Activated T-cell treated with anti-CD3 and anti-CD28 coated beads for 24 hours (primary cell): ENCODE results near the gene HIGD2A.

Source experiments
- DNase-seq: peaks from one replicate; pipeline ENCODE4 v3.0.0-alpha.2; 2020; ENCODE audit warnings: low read depth

Gene HIGD2A

DNA sequence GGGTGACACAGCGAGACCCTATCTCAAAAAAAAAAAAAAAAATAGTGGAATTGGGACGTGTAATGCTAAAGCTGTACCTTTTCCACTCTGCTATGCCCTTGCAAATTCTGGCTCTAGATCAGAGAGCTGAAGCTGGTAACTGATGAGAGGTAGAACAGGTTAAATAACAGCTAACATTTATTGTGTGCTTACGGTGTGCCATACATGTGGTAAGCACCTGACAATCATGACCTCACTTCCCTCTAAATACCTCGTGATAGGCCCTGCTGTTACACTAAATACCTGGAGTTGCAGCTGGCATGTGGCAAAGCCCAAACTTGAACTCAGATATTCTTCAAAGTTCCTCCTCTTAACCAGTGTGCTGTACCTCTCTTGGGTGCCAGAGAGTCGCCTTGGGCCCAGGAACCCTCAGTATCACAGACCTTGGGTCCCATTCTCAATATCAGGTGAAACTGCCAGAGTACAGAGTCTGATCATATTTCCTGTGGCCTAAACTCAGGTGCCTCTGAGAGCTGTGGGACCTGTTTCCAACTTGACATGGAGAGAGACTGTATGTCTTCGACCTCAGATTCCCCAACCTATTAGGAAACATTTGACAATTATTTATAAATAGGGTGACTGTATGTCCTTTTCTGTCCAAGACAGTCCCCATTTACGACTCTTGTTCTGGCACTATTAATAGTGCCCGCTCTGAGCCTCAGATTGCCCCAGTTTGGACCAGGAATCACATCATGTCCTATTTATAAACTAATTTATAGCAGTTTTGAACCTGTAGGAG is 18.4 kb upstream of the HIGD2A start:
- DNase-seq = no peak

GRCh38 chr5:176371621-176372539 is 16.7 kb upstream of the HIGD2A start:
- DNase-seq = no peak

DNA sequence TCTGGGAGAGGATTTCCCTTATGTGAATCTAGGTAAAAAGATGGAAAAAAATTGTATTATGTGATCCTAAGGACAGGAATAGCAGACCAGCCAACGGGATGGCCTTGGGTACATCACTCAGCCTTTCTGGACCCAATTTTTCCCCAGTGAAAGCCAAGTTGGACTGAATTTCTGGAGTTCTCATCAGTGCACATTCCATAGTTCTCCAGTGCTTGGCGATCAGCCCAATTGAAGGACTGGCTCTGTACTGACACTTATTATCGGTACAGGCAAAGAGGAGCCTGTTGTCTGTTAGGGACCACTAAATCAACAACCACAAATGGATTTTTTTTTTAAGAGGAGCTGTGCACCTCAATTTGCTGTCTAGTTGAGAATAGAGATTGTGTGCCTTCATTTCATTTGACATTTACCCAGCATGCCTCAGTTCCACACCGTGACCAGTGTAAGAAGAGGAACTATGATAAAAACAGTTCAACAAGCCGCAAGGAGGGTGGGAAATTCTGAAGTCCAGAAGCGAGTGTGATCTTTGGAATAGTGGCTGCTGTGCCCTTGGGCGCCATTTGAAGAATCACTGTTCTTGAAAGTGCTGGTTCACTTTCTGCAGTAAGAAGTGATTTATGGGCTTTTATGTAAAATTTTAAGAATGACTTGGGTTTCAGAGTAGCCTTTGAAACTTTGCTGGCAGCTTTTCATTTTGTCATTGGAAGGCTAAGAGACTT is 15.3 kb upstream of the HIGD2A start:
- no peak for DNase-seq

DNA sequence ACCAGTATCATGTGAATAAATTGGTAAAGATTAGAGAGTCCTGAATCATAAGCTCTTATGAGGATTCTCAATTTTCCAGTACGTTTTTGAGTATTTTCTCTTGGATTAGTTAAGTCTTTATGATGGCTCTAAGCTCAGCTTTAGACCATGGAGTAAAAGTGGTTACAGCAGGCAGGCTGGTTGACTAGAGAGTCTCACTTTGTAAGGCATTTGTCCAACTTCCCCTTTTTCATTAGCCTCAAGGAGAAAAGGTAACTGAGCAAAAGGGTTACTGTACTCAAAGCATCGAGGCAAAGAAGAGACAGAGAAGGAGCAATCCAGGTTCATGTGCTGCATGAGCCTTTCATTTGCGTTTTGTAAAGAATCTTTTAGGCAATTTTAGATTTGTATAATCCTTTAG is 8.7 kb upstream of the HIGD2A start:
- no peak for DNase-seq

DNA sequence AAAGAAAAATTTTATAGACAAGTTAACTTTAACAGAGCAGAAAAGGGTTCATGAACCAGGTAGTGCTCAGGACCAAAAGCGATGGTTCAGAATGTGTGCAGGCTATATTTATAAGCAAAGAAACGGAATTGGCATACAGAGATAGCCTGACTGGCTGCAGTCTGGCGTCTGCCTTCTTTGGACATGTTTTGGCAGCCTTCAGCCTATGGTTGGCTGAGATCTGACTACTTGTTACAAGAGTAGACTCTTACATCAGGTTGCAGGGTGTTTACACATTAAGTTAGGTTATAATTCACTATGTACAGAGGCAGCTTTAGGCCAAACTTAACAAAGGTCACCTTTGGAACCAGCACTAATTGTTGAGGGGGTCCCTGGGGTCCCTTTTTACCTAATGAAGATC is 7.1 kb upstream of the HIGD2A start:
- DNase-seq = no peak

DNA sequence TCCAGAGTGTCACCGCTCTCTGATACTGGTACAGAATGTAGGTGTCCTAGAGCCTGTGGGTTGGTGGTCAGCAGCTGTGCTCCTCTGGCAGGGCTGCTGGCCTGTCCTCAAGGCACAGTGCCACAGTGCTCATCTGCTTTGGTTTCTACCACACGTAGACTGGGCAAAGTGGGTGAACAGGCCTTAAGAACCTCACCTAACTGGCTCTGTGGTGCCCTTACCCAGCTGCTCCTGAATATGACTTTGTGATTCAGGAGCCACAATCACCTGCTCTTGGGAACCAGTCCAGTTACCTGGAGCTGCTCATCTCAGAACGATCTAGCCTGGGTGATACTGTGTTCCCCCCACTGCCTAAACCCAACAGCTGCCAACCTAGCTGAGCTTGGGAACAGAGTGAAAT is 6.6 kb upstream of the HIGD2A start:
- DNase-seq = no peak

- DNase-seq = no peak
These were observed 5.8 kb upstream of the HIGD2A start for GRCh38 chr5:176382721-176383120.

GRCh38 chr5:176383248-176383905 is 5.2 kb upstream of the HIGD2A start:
- DNase-seq = no peak

- no peak for DNase-seq
These were observed 4.6 kb upstream of the HIGD2A start for GRCh38 chr5:176383961-176384360.

- no peak for DNase-seq
These were observed 4.1 kb upstream of the HIGD2A start for GRCh38 chr5:176384366-176384930.

GRCh38 chr5:176384991-176385390 is 3.6 kb upstream of the HIGD2A start:
- no peak for DNase-seq

- no peak for DNase-seq
These were observed 2.1 kb upstream of the HIGD2A start for GRCh38 chr5:176386491-176386890.

DNA sequence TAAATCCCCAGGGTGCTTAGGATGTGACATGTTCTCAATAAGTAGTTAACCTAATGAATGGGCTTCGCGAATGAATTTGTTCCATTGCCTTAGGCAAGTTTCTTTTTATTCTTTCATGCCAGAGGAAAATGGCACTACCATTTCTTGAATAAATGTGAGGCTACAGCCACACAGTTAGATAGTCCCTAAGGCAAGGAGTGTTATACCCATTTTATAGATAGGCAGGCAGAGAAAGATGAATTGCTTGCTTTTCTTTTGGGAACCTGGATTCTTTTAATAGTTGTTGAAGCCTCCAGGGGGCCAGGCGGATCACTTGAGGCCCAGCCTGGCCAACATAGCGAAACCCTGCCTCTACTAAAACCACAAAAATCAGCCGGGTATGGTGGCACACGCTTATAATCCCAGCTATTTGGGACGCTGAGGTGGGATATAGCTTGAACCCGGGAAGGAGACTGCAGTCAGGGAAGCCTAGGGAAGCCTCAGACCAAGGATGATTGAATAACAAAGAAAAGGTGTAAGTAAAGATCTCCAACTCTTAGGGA is 1.1 kb upstream of the HIGD2A start:
- no peak for DNase-seq

DNA sequence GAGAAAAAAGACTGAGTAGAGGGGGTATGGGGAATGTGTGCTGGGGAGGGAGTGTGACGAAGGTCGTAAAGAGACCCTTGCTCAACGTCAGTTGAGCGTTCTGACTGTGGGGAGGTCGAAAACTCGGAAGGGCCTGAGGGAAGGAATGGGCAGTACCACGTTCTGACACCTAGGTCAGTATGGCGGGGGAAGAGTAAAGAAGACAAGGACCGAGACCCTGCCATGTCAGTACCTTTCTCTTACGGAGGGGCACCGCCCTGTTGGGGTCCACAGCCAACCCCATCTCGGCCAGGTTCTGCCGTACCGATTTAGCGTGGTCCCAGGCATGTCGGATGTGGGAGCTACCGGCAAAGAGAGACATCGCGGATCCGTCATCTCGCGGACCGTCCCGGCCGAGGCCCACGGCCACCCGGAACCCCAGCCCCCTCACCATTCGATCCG is 528 bp upstream of the HIGD2A start:
- no peak for DNase-seq

DNA sequence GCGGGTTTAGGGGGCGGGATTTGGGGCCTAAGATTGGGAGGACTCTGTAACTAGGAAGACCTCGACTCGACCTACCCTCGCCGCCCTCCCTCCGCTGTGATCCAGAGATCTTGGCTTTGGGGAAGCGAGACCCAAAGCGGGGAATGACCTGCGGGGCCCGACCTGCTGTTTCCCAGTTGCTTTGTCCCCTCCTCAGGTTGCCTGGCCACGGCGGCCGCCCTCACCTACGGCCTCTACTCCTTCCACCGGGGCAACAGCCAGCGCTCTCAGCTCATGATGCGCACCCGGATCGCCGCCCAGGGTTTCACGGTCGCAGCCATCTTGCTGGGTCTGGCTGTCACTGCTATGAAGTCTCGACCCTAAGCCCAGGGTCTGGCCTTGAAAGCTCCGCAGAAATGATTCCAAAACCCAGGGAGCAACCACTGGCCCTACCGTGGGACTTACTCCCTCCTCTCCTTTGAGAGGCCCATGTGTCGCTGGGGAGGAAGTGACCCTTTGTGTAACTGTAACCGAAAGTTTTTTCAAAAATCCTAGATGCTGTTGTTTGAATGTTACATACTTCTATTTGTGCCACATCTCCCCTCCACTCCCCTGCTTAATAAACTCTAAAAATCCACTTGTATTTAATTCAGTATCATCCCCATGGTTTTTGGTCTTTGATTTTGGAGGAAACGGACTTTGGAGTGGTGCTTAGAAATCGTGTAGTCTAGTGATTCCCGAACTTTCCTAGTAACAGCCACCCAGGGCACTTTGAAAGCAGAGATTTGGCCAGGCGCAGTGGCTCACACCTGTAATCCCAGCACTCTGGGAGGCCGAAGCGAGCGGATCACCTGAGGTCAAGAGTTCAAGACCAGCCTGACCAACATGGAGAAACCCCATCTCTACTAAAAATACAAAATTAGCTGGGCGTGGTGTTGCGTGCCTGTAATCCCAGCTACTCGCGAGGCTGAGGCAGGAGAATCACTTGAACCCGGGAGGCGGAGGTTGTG is 878 bp downstream of the HIGD2A start:
- DNase-seq = no peak

- no peak for DNase-seq
These were observed 2.9 kb downstream of the HIGD2A start for GRCh38 chr5:176391479-176391878.

DNA sequence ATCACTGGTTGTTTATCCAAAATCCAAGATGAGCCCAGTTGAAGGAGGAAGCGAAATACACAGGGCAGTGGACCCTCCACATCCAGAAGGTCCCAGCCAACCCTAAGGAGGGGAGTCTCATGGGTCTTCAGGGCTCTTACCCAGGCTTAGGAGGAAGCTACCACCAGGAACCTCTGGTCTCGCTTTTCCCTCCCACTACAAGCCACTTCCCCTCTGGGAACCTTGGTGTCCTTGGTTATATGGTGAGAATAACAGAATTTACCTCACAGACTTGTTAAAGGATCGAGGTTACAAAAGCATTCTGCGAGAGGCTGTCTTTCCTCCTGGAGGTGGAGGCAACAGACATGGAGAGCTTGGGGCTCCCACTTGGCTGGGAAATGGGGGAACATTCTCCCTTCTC is 3.4 kb downstream of the HIGD2A start:
- no peak for DNase-seq

GRCh38 chr5:176392526-176392925 is 4.0 kb downstream of the HIGD2A start:
- no peak for DNase-seq

DNA sequence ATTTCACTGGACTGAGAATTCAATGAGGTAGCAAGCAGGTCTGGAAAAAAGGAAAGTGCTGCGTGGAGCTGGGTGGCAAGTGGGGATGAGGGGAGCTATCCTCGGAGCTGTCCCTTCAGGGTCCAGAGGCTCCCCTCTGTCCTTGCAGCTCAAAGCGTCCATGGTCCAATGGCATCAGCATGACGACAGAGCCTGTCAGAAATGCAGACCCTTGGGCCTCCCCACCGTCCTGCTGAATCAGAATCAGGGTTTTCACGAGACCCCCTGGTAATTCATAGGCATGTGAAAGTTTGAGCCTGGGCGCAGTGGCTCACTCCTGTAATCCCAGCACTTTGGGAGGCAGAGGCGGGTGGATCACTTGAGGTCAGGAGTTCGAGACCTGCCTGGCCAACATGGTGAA is 5.5 kb downstream of the HIGD2A start:
- DNase-seq = no peak
